Caco-2 (cell line): ENCODE results near the gene PLPP2. TPM values are rescaled to one million over a fixed set of nuclear protein-coding genes. Genes with fewer than 3 reads are reported as not detected.

Experiments used
- BruUV-seq: library from RNA; stranded (reverse); fragments of 400-500 nt; replicated peaks from 2 replicates; lab custom pipeline; 2021; lab: Mats Ljungman, UMichigan
- CTCF ChIA-PET: fragments of 300-600 bp; sonication (Branson Sonifier 250); formaldehyde crosslinking; loops from one replicate; lab custom pipeline; 2022; ENCODE audit warnings: antibody characterized with exemption; lab: Charles Lee
- POLR2A ChIA-PET: fragments of 300-600 bp; sonication (Branson Sonifier 250); formaldehyde crosslinking; loops from one replicate; lab custom pipeline; 2022; ENCODE audit warnings: antibody characterized with exemption; lab: Charles Lee
- DNase-seq, 2 experiments: peaks; one replicate each; pipeline versions ENCODE4 v3.0.0 to v3.0.0-alpha.2; 2020 to 2022
- H3K27me3 ChIP-seq: replicated peaks from 2 replicates; pipeline ENCODE4 v1.6.0; 2011; ENCODE audit warnings: low read length; ENCODE audit not compliant: control insufficient read depth, insufficient read depth
- H3K36me3 ChIP-seq: 2 replicates; pipeline ENCODE4 v1.5.1; 2011; ENCODE audit warnings: low read length; ENCODE audit not compliant: control insufficient read depth, insufficient read depth
- H3K4me1 ChIP-seq: fragments of 250-450 bp; sonication (Bioruptor Pico); 2 replicates; pipeline ENCODE4 v1.5.1; 2020; ENCODE audit warnings: mild to moderate bottlenecking
- H3K4me3 ChIP-seq: 2 replicates; pipeline ENCODE4 v1.5.1; 2011; ENCODE audit warnings: low read depth, mild to moderate bottlenecking, control low read depth, low read length
- H3K9me3 ChIP-seq: fragments of 250-450 bp; sonication (Bioruptor Pico); 2 replicates; pipeline ENCODE4 v1.5.1; 2020; ENCODE audit warnings: mild to moderate bottlenecking, moderate library complexity
- H3K27ac Mint-ChIP-seq: one replicate; pipeline ENCODE4 v1.8.0; 2022; ENCODE audit warnings: mixed read lengths; ENCODE audit not compliant: unreplicated experiment
- H3K27me3 Mint-ChIP-seq: one replicate; pipeline ENCODE4 v1.8.0; 2022; ENCODE audit warnings: mixed read lengths; ENCODE audit not compliant: insufficient read depth, unreplicated experiment
- H3K36me3 Mint-ChIP-seq: one replicate; pipeline ENCODE4 v1.8.0; 2022; ENCODE audit warnings: mild to moderate bottlenecking, mixed read lengths; ENCODE audit not compliant: insufficient read depth, unreplicated experiment
- H3K4me1 Mint-ChIP-seq: one replicate; pipeline ENCODE4 v1.8.0; 2022; ENCODE audit warnings: low read depth, mixed read lengths; ENCODE audit not compliant: unreplicated experiment
- H3K4me3 Mint-ChIP-seq: one replicate; pipeline ENCODE4 v1.8.0; 2022; ENCODE audit warnings: mild to moderate bottlenecking, moderate library complexity, mixed read lengths; ENCODE audit not compliant: unreplicated experiment
- H3K9me3 Mint-ChIP-seq: one replicate; pipeline ENCODE4 v1.8.0; 2022; ENCODE audit warnings: mixed read lengths; ENCODE audit not compliant: unreplicated experiment
- CTCF ChIP-seq, 2 experiments: fragments of 200-600 bp in 1 of 2; IDR thresholded peaks; 1 replicate in 1 of 2; 2 replicates in 1 of 2; pipeline versions ENCODE4 v1.5.1 to v1.8.0; 2011 to 2022; ENCODE audit warnings: antibody characterized with exemption in 1 of 2, control low read depth in 1 of 2, inconsistent platforms in 1 of 2, low read depth in 1 of 2, low read length in 1 of 2, mild to moderate bottlenecking in 1 of 2, moderate library complexity in 1 of 2; ENCODE audit not compliant: insufficient read depth in 1 of 2, severe bottlenecking in 1 of 2, unreplicated experiment in 1 of 2
- intact Hi-C: fragments of 100-400 bp; cut with micrococcal nuclease; formaldehyde crosslinking; loops from one replicate; pipeline ENCODE4 v1.10.0; 2022; ENCODE audit not compliant: unreplicated experiment
- total RNA-seq: library from RNA; stranded (reverse); gene quantifications from 2 replicates; pipeline ENCODE4 v1.2.3, GENCODE V29; 2022

Gene PLPP2
- total RNA-seq, 1 experiment from 2014 or later = 29.6 TPM

- no peak overlapping the region for H3K4me3 Mint-ChIP-seq
Observed at GRCh38 chr19:307793-308420, 16.7 kb upstream of the PLPP2 start.

GRCh38 chr19:307111-307531 is 15.9 kb upstream of the PLPP2 start:
- POLR2A ChIA-PET = no interaction called here

More at GRCh38 chr19:307793-308420, 16.7 kb upstream of the PLPP2 start:
- intact Hi-C loops = no loop called here
- DNase-seq = no peak
- CTCF ChIA-PET = no interaction called here
- no TSS peak for BruUV-seq
- no peaks in the 10 kb centered on the region for H3K4me1 ChIP-seq
- no peaks in the 10 kb centered on the region for H3K36me3 ChIP-seq
- Mint-ChIP-seq H3K9me3 (no peaks in the 10 kb centered on the region), H3K36me3 (peaks cover 21% of the 10 kb centered on the region), H3K4me1 (no peaks in the 10 kb centered on the region), H3K27me3 (no peaks in the 10 kb centered on the region), H3K27ac (no peak overlapping the region)
- TF ChIP-seq CTCF (IDR thresholded peaks at IDR 0.05; ENCODE audit: insufficient read depth in 1 of 2, low read depth in 1 of 2, low read length in 1 of 2, severe bottlenecking in 1 of 2, unreplicated experiment in 1 of 2) = no peak
- no peaks in the 10 kb centered on the region for H3K27me3 ChIP-seq
- no peaks in the 10 kb centered on the region for H3K9me3 ChIP-seq
- no peak overlapping the region for H3K4me3 ChIP-seq
- POLR2A ChIA-PET = no interaction called here

GRCh38 chr19:306151-306900 is 15.1 kb upstream of the PLPP2 start:
- CTCF ChIA-PET = no interaction called here
- intact Hi-C loops = no loop called here
- no peaks in the 10 kb centered on the region for H3K9me3 Mint-ChIP-seq
- H3K27me3 ChIP-seq = no peaks in the 10 kb centered on the region
- POLR2A ChIA-PET = no interaction called here
- H3K4me1 Mint-ChIP-seq = no peaks in the 10 kb centered on the region
- no peak overlapping the region for H3K4me3 ChIP-seq
- TF ChIP-seq CTCF (IDR thresholded peaks at IDR 0.05; ENCODE audit: insufficient read depth in 1 of 2, low read depth in 1 of 2, low read length in 1 of 2, severe bottlenecking in 1 of 2, unreplicated experiment in 1 of 2) = no peak
- no peak overlapping the region for H3K4me3 Mint-ChIP-seq
- H3K9me3 ChIP-seq = no peaks in the 10 kb centered on the region
- no peaks in the 10 kb centered on the region for H3K4me1 ChIP-seq
- H3K27me3 Mint-ChIP-seq = no peaks in the 10 kb centered on the region
- H3K36me3 ChIP-seq = no peaks in the 10 kb centered on the region
- no peak for DNase-seq
- BruUV-seq = no TSS peak
- peaks cover 21% of the 10 kb centered on the region for H3K36me3 Mint-ChIP-seq
- no peak overlapping the region for H3K27ac Mint-ChIP-seq

More at GRCh38 chr19:307111-307531, 15.9 kb upstream of the PLPP2 start:
- Mint-ChIP-seq H3K27ac (no peak overlapping the region), H3K4me1 (no peaks in the 10 kb centered on the region), H3K4me3 (no peak overlapping the region), H3K27me3 (no peaks in the 10 kb centered on the region), H3K9me3 (no peaks in the 10 kb centered on the region), H3K36me3 (peaks cover 21% of the 10 kb centered on the region)
- no peak overlapping the region for H3K4me3 ChIP-seq
- H3K27me3 ChIP-seq = no peaks in the 10 kb centered on the region
- TF ChIP-seq CTCF (IDR thresholded peaks at IDR 0.05; ENCODE audit: insufficient read depth in 1 of 2, low read depth in 1 of 2, low read length in 1 of 2, severe bottlenecking in 1 of 2, unreplicated experiment in 1 of 2) = no peak
- BruUV-seq = no TSS peak
- CTCF ChIA-PET = no interaction called here
- no peaks in the 10 kb centered on the region for H3K4me1 ChIP-seq
- H3K9me3 ChIP-seq = no peaks in the 10 kb centered on the region
- no peak for DNase-seq
- intact Hi-C loops = no loop called here
- H3K36me3 ChIP-seq = no peaks in the 10 kb centered on the region
